Stimulated activated memory B cell treated with anti-CD40 and anti-IgM and Interleukin-4, amounts not matched to agents 10 μg/mL and 1 μg/mL and 100 μg/mL, for 72 hours (primary cell): ENCODE results near the gene ZNF451.
A peak's percentile ranks its signal among the peaks of the same experiment; 100 is the strongest.

ENCODE experiments used
- ATAC-seq: fragments of 150-1000 bp; cut with Tn5 transposase; 2 replicates; pipeline ENCODE4 v1.10.0; 2021
- H3K27ac Mint-ChIP-seq: one replicate; pipeline ENCODE4 v1.8.0; 2022; ENCODE audit warnings: mild to moderate bottlenecking, mixed read lengths
- H3K27me3 Mint-ChIP-seq: one replicate; pipeline ENCODE4 v1.8.0; 2022; ENCODE audit warnings: mixed read lengths
- H3K36me3 Mint-ChIP-seq: one replicate; pipeline ENCODE4 v1.8.0; 2022; ENCODE audit warnings: mixed read lengths
- H3K4me1 Mint-ChIP-seq: one replicate; pipeline ENCODE4 v1.8.0; 2022; ENCODE audit warnings: mixed read lengths
- H3K4me3 Mint-ChIP-seq: one replicate; pipeline ENCODE4 v1.8.0; 2022; ENCODE audit warnings: mild to moderate bottlenecking, moderate library complexity, mixed read lengths
- H3K9me3 Mint-ChIP-seq: one replicate; pipeline ENCODE4 v1.8.0; 2022; ENCODE audit warnings: mixed read lengths

Gene ZNF451

GRCh38 chr6:57162028-57162427, 72.0 kb downstream of the ZNF451 start:
- Mint-ChIP-seq H3K27me3 (no peaks in the 10 kb centered on the region), H3K9me3 (peaks cover 4% of the 10 kb centered on the region)

GRCh38 chr6:57162516-57162915, 72.5 kb downstream of the ZNF451 start:
- Mint-ChIP-seq H3K4me3 (no peak overlapping the region), H3K27ac (no peak overlapping the region), H3K4me1 (no peaks in the 10 kb centered on the region), H3K36me3 (peaks cover 51% of the 10 kb centered on the region), H3K9me3 (peaks cover 4% of the 10 kb centered on the region), H3K27me3 (no peaks in the 10 kb centered on the region)
- ATAC-seq, result no peak

More at GRCh38 chr6:57162028-57162427, 72.0 kb downstream of the ZNF451 start:
- H3K36me3 Mint-ChIP-seq, result peaks cover 51% of the 10 kb centered on the region
- no peaks in the 10 kb centered on the region for H3K4me1 Mint-ChIP-seq
- no peak for ATAC-seq
- H3K27ac Mint-ChIP-seq, result no peak overlapping the region
- H3K4me3 Mint-ChIP-seq, result no peak overlapping the region

DNA sequence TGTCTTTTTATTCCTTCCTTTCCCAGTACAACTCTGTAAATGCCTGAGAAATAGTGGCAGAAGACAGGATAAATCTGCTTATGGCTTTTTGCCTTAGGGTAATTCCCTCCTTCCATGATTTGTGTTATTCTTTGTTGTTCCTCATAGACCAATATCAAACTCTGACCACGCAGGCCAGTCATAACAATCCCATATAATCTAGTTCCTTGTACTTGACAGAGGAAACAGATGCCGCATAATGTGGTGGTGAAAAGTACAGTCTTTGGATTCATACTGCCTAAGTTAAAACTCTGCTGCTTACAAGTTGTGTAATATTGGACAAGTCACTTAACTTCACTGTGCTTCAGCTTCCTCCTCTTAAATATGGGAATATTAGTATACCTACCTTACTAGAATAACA, 74.0 kb downstream of the ZNF451 start:
- H3K9me3 Mint-ChIP-seq, result peaks cover 4% of the 10 kb centered on the region
- no peak overlapping the region for H3K27ac Mint-ChIP-seq
- no peak overlapping the region for H3K4me3 Mint-ChIP-seq
- no peaks in the 10 kb centered on the region for H3K4me1 Mint-ChIP-seq
- ATAC-seq, result no peak
- peaks cover 51% of the 10 kb centered on the region for H3K36me3 Mint-ChIP-seq
- no peaks in the 10 kb centered on the region for H3K27me3 Mint-ChIP-seq

DNA sequence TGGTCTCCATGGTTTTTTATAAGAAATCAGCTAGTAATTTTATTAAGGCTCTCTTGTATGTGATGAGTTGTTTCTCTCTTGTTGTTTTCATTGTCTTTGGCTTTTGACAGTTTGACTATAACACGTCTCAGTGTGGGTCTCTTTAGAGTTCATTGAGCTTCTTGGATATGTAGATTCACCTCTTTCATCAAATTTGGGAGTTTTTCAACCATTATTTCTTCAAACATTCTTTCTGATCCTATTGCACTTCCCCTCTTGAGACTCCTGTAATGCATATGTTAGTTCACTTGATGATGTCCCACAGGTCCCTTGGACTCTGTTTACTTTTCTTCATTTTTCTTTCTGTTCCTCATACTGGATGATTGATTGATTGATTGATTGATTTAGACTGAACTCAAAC, 75.1 kb downstream of the ZNF451 start:
- Mint-ChIP-seq H3K9me3 (peaks cover 4% of the 10 kb centered on the region), H3K4me3 (no peak overlapping the region), H3K27me3 (no peaks in the 10 kb centered on the region), H3K27ac (no peak overlapping the region), H3K36me3 (peaks cover 49% of the 10 kb centered on the region), H3K4me1 (no peaks in the 10 kb centered on the region)
- no peak for ATAC-seq

- H3K27ac Mint-ChIP-seq, result peak within 1 kb of the TSS; percentile 96
These were observed 82.4 kb downstream of the ZNF451 start, which contains the start of gene BAG2 for GRCh38 chr6:57172136-57173055. BAG2 (plus strand) TSS chr6:57172326; CDS start chr6:57172698, 372 bp downstream.

DNA sequence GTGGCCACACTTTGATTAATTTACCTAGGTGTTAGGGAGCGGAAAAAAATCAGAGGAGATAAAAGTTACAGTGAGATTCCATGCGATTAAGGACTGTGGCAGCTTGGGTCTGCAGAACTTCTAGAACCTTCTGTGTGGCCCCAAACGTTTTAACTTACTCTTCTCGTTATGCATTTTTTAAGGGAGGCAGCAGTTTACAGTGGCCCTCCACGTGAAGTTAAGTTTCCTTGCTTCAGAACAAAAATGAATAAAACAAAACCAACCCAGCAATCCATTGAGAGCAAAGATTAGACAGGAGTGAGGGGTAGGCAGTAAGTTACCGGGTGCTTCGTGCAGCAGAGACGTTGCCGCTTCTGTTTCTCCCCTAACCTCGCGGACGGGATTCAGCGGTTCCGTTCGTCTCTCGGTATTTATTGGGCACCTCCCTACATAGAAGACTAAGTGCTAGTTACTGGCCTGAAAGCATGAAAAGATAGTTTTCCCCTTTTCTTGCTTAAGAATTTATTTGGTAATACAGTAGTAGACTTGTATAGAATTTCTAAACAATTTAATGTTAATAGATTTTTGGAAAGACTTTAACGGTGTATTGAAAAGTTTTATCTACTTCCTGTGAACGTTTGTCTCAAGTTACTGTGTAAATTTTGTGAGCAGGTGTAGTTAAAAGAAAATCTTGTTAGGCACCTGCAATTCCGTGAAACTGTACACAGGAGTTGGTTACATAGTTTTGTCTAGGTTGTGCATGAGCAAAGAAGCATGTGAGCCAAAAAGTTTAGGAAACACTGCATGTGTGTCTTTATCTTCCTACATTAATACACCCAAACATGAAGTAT, 83.3 kb downstream of the ZNF451 start:
- H3K4me3 Mint-ChIP-seq, result peak overlapping the region; percentile 89
- peak overlapping the region; percentile 96 for H3K27ac Mint-ChIP-seq
- no peak for ATAC-seq
- no peaks in the 10 kb centered on the region for H3K9me3 Mint-ChIP-seq
- H3K27me3 Mint-ChIP-seq, result no peaks in the 10 kb centered on the region
- peaks cover 5% of the 10 kb centered on the region for H3K36me3 Mint-ChIP-seq
- peaks cover 40% of the 10 kb centered on the region for H3K4me1 Mint-ChIP-seq

More at GRCh38 chr6:57172136-57173055, 82.4 kb downstream of the ZNF451 start, which contains the start of gene BAG2:
- peaks cover 33% of the 10 kb centered on the region for H3K4me1 Mint-ChIP-seq
- H3K4me3 Mint-ChIP-seq, result peak within 1 kb of the TSS; percentile 89
- peaks cover 5% of the 10 kb centered on the region for H3K36me3 Mint-ChIP-seq
- no peaks in the 10 kb centered on the region for H3K27me3 Mint-ChIP-seq
- peak; percentile 96 for ATAC-seq
- H3K9me3 Mint-ChIP-seq, result no peaks in the 10 kb centered on the region

DNA sequence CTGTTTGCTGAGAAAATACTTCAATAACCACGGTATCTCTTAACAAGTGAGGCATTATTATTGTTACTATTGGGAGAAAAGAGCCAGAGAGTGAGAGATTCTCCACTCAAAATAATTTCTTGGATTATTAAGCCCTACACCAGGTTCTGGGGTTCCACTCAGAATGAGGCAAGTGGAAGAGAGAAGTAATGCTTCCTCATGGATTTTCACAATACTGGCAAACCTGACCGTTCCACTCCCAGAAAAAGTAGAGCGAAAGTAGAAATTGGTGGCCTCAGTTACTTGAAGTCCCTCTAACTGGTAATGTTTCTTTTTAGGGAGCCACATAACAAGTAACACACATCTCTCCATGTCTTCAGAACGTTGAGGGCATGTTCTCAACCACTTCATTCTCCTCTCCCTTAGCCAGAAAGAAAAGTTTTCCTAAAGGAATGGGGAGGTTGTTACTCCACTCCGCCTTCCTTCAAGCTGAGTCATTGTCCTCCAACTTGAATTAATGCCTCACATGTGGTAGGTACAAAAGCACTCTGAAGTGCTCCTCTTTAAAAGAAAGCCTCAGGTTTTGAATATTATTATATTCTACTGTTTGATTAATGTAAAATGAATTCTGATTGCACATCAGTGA, 84.0 kb downstream of the ZNF451 start:
- Mint-ChIP-seq H3K27ac (peak overlapping the region; percentile 96), H3K36me3 (peaks cover 5% of the 10 kb centered on the region), H3K9me3 (no peaks in the 10 kb centered on the region), H3K4me3 (peak overlapping the region; percentile 89), H3K27me3 (no peaks in the 10 kb centered on the region), H3K4me1 (peaks cover 40% of the 10 kb centered on the region)
- no peak for ATAC-seq

GRCh38 chr6:57174511-57174907, 84.5 kb downstream of the ZNF451 start:
- peaks cover 5% of the 10 kb centered on the region for H3K36me3 Mint-ChIP-seq
- H3K4me3 Mint-ChIP-seq, result no peak overlapping the region
- ATAC-seq, result no peak
- H3K9me3 Mint-ChIP-seq, result no peaks in the 10 kb centered on the region
- peaks cover 40% of the 10 kb centered on the region for H3K4me1 Mint-ChIP-seq
- no peak overlapping the region for H3K27ac Mint-ChIP-seq
- no peaks in the 10 kb centered on the region for H3K27me3 Mint-ChIP-seq

GRCh38 chr6:57177545-57178265, 87.7 kb downstream of the ZNF451 start:
- Mint-ChIP-seq H3K27me3 (no peaks in the 10 kb centered on the region), H3K4me3 (no peak overlapping the region), H3K4me1 (peaks cover 33% of the 10 kb centered on the region), H3K27ac (no peak overlapping the region), H3K9me3 (no peaks in the 10 kb centered on the region), H3K36me3 (peaks cover 28% of the 10 kb centered on the region)
- no peak for ATAC-seq

DNA sequence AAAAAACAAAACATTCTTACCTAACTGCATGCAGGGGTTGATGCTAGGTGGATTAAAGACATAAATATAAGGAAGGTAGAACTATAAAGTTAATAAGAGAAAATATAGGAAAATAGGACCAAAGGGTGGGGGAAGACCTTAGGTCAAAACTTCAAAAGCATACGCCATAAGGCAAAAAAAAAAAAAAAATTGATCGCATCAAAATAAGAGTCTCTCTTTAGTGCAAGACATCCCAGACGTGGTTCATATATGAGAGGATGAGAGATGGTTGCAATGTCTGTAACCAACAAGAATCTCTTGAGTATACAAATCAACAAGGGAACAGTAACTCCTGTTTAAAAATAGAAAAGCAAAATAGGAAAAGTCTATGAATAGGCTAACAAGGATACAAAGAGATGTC, 90.6 kb downstream of the ZNF451 start:
- peaks cover 12% of the 10 kb centered on the region for H3K4me1 Mint-ChIP-seq
- H3K36me3 Mint-ChIP-seq, result peaks cover 27% of the 10 kb centered on the region
- no peaks in the 10 kb centered on the region for H3K27me3 Mint-ChIP-seq
- no peak overlapping the region for H3K27ac Mint-ChIP-seq
- H3K4me3 Mint-ChIP-seq, result no peak overlapping the region
- H3K9me3 Mint-ChIP-seq, result no peaks in the 10 kb centered on the region
- ATAC-seq, result no peak

DNA sequence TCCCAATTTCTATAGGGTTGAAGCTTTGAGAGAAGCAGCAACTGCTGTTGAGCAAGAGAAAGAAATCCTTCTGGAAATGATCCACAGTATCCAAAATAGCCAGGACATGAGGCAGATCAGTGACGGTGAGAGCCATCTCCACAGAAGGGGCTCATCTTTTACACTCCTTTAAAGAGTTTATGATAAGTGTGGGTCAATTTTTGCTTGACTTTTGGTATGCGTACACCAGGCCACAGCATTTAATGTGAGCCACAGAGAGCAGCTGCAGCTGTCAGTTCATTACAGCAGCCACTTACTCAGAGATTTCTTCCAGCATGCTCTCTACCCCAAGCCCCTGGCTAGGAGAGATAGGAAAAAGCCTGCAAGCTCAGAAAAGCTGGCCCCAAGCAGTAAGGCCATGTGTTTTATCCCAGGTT, 92.0 kb downstream of the ZNF451 start:
- H3K4me1 Mint-ChIP-seq, result peaks cover 7% of the 10 kb centered on the region
- no peak for ATAC-seq
- H3K4me3 Mint-ChIP-seq, result no peak overlapping the region
- H3K9me3 Mint-ChIP-seq, result no peaks in the 10 kb centered on the region
- H3K27ac Mint-ChIP-seq, result no peak overlapping the region
- no peaks in the 10 kb centered on the region for H3K27me3 Mint-ChIP-seq
- peaks cover 33% of the 10 kb centered on the region for H3K36me3 Mint-ChIP-seq

GRCh38 chr6:57183336-57183735, 93.3 kb downstream of the ZNF451 start:
- no peak for ATAC-seq
- Mint-ChIP-seq H3K27me3 (no peaks in the 10 kb centered on the region), H3K36me3 (peaks cover 33% of the 10 kb centered on the region), H3K4me1 (no peaks in the 10 kb centered on the region), H3K4me3 (no peak overlapping the region), H3K27ac (no peak overlapping the region), H3K9me3 (no peaks in the 10 kb centered on the region)

DNA sequence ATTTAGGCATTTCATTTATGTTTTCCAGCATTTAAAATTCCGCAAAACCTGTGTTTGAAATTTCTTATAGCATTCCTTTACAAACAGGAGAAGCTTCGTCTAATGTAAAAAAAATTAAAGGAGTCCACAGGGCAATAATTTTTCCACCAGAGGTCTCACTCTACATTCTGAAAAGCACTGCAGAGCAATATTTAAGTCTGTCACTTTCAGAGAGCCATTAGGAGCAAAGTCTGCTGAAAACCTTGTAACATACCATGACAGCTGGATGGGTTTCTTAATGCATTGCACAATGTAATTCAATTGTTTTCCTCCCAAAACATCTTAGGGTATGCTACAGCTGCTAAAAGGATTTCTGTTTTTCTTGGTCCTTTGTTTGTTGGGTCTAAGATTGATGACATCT, 100.2 kb downstream of the ZNF451 start:
- ATAC-seq, result no peak
- H3K36me3 Mint-ChIP-seq, result peaks cover 32% of the 10 kb centered on the region
- no peaks in the 10 kb centered on the region for H3K9me3 Mint-ChIP-seq

DNA sequence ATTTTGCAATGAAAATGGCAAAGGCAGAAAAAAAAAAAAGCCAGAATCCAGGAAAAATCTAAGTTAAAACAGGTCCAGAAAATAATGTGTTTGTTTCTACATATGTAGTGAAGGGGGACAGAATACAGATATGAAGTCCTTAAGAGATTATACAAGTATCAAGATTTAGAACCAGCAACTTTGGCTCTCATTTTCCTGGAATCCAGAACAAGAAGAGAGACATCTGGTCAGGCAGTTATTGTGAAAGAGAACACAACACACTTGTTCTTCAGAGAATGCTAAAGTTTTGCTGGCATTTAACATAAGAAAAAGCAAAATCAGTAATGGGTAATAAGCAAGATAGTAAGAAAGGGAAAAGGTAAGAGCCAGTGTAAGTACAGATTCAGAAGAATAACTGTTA, 103.2 kb downstream of the ZNF451 start:
- no peaks in the 10 kb centered on the region for H3K4me1 Mint-ChIP-seq
- peaks cover 27% of the 10 kb centered on the region for H3K36me3 Mint-ChIP-seq
- no peak for ATAC-seq
- no peaks in the 10 kb centered on the region for H3K27me3 Mint-ChIP-seq
- no peak overlapping the region for H3K27ac Mint-ChIP-seq
- no peak overlapping the region for H3K4me3 Mint-ChIP-seq
- no peaks in the 10 kb centered on the region for H3K9me3 Mint-ChIP-seq

More for the DNA sequence above, 100.2 kb downstream of the ZNF451 start:
- Mint-ChIP-seq H3K27me3 (no peaks in the 10 kb centered on the region), H3K27ac (no peak overlapping the region), H3K4me1 (no peaks in the 10 kb centered on the region), H3K4me3 (no peak overlapping the region)
